ENCODE data around the gene LITAF. TPM values are rescaled to one million over a fixed set of nuclear protein-coding genes. Genes with fewer than 3 reads are reported as not detected.

The LITAF gene
- total and polyA plus RNA-seq, 2 of the 4 experiments (the other 2 are of a cell fraction): 113 to 206 TPM

- Histone ChIP-seq H3K56ac (ENCODE audit: extremely low read depth, insufficient read depth, low read length) (no peak overlapping the region), H4K91ac (ENCODE audit: insufficient read depth, low read depth, low read length) (peak overlapping the region; percentile 10), H3K27me3 (ENCODE audit: control insufficient read depth, insufficient read depth, low read length) (no peaks in the 10 kb centered on the region), H3K14ac (replicated peaks; ENCODE audit: low read depth, low read length) (0 out of 2 replicates have a peak overlapping the region, but pooled peaks have one; percentile 21), H3K79me1 (ENCODE audit: low read depth in 1 of 2, low read length in 2 of 2) (no peaks in the 10 kb centered on the region), H2AFZ (replicated peaks; ENCODE audit: low read length, poor library complexity) (no peak overlapping the region), H2BK20ac (ENCODE audit: low read depth, low read length) (peak overlapping the region; percentile 61; the same call in 1 of the 2 replicates), H4K20me1 (ENCODE audit: insufficient read depth, low read length) (no peaks in the 10 kb centered on the region), H3K4me3 (ENCODE audit: insufficient read depth, low read depth, low read length) (no peak overlapping the region), H2AK9ac (replicated peaks; ENCODE audit: low read depth, low read length, poor library complexity) (no peak overlapping the region), H2BK120ac (ENCODE audit: low read depth, low read length) (peak overlapping the region; percentile 58; the same call in 1 of the 2 replicates), H2BK15ac (ENCODE audit: low read depth, low read length) (peak overlapping the region; percentile 15; the same call in 1 of the 3 replicates), H3K18ac (ENCODE audit: low read depth, low read length) (peak overlapping the region; percentile 67; the same call in 1 of the 2 replicates), H3K23ac (ENCODE audit: low read depth, low read length) (no peak overlapping the region), H4K8ac (ENCODE audit: low read depth in 2 of 2, low read length in 2 of 2) (no peak overlapping the region; a peak in 1 of 4 replicates), H3K36me3 (ENCODE audit: control insufficient read depth, insufficient read depth, low read length) (no peaks in the 10 kb centered on the region), H4K5ac (ENCODE audit: low read depth, low read length) (no peak overlapping the region), H2BK5ac (ENCODE audit: low read depth, low read length, poor library complexity, severe bottlenecking) (no peak overlapping the region), H3K9me1 (ENCODE audit: insufficient read depth, low read length) (peaks cover 4% of the 10 kb centered on the region), H3K9ac (ENCODE audit: low read depth, low read length) (no peak overlapping the region), H3K27ac (ENCODE audit: insufficient read depth, low read length) (no peak overlapping the region), H3K4ac (ENCODE audit: low read depth, low read length) (0 out of 2 replicates have a peak overlapping the region, but pooled peaks have one; percentile 12), H3K9me3 (ENCODE audit: control insufficient read depth, insufficient read depth, low read length) (no peaks in the 10 kb centered on the region), H3K4me2 (ENCODE audit: low read depth, low read length) (no peak overlapping the region), H3K4me1 (ENCODE audit: control insufficient read depth, insufficient read depth, low read length) (peaks cover 22% of the 10 kb centered on the region), H2AK5ac (ENCODE audit: low read depth, low read length) (peak overlapping the region; percentile 5; the same call in 1 of the 2 replicates)
- DNase-seq (no peak), ATAC-seq (ENCODE audit: low read depth) (no peak)
- POLR2A ChIA-PET (ENCODE audit: unreplicated experiment): no interaction called here
- no TSS peak for BruUV-seq (replicated peaks)
- in situ Hi-C loops (cut with MboI; ENCODE audit: low sequenced_read_pairs) (loop anchor here (5.0 kb wide), 1 partner anchor 34 kb away; no protein-coding TSS in a partner anchor), intact Hi-C loops (cut with micrococcal nuclease) (no loop called here), dilution Hi-C loops (cut with HindIII; ENCODE audit: low sequenced_read_pairs, unreplicated experiment) (no loop called here)
- 91% methylated on average over 6 of the region's 16 CpGs; no CpG with 5 or more reads in 1 of the 2 experiments for WGBS, 2 experiments (ENCODE audit: extremely low coverage in 2 of 2, insufficient read length in 1 of 2)
- CTCF ChIA-PET: interaction anchor here (0.8 kb wide), 1 partner anchor 10 kb away, joined by 3 read pairs; no protein-coding TSS in a partner anchor
- TF ChIP-seq BHLHE40 (IDR thresholded peaks at IDR 0.05; ENCODE audit: low read depth, low read length) (no peak), SMC3 (IDR thresholded peaks at IDR 0.05; ENCODE audit: low read depth, low read length) (no peak), POLR2A (IDR thresholded peaks at IDR 0.05; ENCODE audit: low read depth, low read length) (no peak), NFE2L2 (IDR thresholded peaks at IDR 0.05; ENCODE audit: low read depth, low read length) (no peak), RFX5 (IDR thresholded peaks at IDR 0.05; ENCODE audit: low read depth, low read length) (no peak), CHD1 (IDR thresholded peaks at IDR 0.05; ENCODE audit: low read depth, low read length) (no peak), MXI1 (IDR thresholded peaks at IDR 0.05; ENCODE audit: borderline replicate concordance, low read depth, low read length) (no peak), USF2 (IDR thresholded peaks at IDR 0.05; ENCODE audit: low read depth, low read length) (no peak), RAD21 (IDR thresholded peaks at IDR 0.05; ENCODE audit: low read length) (no peak), CTCF (conservative IDR thresholded peaks at IDR 0.05; ENCODE audit: low read depth, low read length) (no peak), MAFK (IDR thresholded peaks at IDR 0.05; ENCODE audit: low read depth, low read length) (no peak), RCOR1 (IDR thresholded peaks at IDR 0.05; ENCODE audit: insufficient replicate concordance, low read length) (no peak), ELK1 (IDR thresholded peaks at IDR 0.05; ENCODE audit: borderline replicate concordance, low read depth, low read length) (no peak), CEBPB (IDR thresholded peaks at IDR 0.05; ENCODE audit: low read depth, low read length) (no peak), MAZ (IDR thresholded peaks at IDR 0.05; ENCODE audit: borderline replicate concordance, low read depth, low read length) (no peak)
These were observed 40.1 kb upstream of the LITAF start for GRCh38 chr16:11626657-11627291.
